ENCODE measurements around the gene KCNJ6.

The KCNJ6 gene

DNA sequence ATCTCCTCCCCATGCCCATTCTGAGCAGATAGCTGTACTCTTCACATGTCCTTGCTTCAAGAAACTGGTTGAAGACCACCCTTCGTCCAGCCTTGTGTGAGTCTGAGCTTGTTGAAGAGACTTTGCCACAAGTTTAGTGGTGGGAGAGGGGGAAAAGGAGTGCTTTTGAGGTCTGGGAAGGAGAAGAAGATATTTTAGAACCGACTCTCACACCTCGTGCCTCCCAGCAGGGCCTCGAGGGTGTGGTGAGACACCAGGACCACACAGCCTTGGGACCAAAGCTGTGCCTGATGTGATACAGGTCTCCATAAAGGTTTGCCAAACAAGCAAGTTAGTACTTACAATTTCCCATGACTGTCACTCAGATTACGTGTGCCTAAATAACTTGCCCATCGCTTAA, 347.8 kb downstream of the KCNJ6 start:
- DNase-seq (ENCODE audit: low read depth, low spot score), result no peak
- no peak overlapping the region for H3K4me3 ChIP-seq (ENCODE audit: low read length)

DNA sequence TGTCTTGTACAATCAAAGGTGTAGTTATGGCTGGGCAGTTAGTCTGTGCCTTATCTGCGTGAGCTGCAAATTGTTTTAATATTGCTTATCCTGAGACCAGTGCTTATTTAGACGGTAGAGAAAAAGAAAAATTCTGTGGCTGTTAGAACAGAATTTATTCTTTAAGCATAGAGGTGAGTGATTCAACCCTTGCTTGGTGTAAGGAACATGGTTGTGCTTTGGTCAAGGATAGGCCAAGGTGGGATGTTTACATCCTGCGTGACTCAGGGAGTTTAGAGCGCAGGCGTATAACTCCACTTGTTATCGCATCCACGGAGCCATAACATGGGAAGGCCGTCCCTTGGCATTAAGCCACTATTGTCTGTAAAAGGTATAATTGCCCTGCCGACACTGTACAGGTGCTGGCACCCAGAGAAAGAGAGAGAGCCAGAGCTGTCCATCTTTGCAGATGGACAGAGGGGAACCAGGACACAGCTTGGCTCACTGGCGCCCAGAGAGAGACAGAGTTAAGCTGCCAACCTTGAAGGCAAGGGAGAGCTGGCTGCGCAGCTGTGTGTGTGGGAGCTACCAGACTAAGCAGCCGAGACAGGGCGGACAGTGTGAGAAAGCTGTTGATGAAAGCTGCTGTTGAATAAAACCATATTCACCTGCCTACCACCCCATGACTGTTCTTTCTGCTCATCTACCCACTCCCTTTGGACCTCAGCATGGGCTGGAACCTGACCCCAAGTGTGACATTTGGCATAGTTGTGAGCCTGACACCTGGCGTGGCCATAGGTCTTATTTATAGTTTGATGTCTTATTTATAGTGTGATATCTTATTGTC, 349.3 kb downstream of the KCNJ6 start:
- H3K4me3 ChIP-seq (ENCODE audit: low read length), result no peak overlapping the region
- no peak for DNase-seq (ENCODE audit: low read depth, low spot score)

DNA sequence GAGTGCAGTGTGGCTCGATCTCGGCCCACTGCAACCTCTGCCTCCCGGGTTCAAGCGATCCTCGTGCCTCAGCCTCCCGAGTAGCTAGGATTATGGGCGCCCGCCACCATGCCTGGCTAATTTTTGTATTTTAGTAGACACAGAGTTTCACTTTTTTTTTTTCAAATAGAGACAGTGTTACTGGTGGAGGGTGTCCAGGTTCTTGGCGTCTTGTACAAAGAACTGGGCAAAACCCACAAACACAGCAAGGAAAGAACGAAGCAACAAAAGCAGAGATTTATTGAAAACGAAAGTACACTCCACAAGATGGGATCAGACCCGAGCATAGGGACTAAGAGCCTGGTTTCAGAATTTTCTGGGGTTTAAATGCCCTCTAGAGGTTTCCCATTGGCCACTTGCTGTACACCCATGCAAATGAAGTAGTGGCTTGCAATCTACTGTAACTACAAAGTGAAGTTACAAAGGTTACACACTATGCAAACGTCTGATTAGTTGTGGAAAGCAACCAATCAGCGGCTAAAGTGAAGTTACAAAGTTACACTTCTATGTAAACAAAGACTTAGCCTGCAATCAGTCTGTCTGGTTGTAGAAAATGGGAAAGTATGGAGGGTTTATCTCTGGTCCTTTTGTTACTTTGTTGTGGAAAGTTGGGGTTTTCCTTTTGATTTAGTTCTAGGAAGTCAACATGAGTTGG, 350.6 kb downstream of the KCNJ6 start:
- no peak overlapping the region for H3K4me3 ChIP-seq (ENCODE audit: low read length)
- DNase-seq (ENCODE audit: low read depth, low spot score), result peak; percentile 28

DNA sequence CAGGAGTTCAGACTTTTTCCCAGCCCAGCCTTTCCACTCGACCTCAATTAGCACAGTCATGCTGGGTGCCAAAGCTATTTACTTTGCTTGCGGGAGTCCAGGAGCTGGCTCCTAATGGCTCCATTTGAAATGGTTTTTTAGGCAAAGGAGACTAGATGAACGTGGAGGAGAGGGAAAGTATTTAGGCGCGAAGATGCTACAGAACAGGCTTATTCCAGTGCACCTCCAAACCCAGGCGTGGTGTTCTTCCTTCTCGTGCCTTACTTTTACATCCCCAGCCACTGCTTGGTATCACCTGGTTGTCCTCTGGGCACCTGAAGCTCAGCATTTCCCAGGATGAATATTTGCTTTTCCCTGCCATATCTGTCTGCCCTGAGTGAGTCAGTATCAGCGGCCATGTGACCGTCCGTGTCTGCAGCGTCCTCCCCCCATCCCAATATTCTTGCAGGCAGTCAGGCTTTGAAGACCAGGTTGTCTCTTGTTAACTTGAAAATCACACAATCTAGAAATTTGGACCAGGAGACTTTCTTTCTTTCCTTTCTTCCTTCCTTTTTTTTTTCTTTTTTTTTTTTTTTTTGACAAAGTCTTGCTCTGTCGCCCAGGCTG, 351.2 kb downstream of the KCNJ6 start:
- no peak overlapping the region for H3K4me3 ChIP-seq (ENCODE audit: low read length)
- no peak for DNase-seq (ENCODE audit: low read depth, low spot score)

DNA sequence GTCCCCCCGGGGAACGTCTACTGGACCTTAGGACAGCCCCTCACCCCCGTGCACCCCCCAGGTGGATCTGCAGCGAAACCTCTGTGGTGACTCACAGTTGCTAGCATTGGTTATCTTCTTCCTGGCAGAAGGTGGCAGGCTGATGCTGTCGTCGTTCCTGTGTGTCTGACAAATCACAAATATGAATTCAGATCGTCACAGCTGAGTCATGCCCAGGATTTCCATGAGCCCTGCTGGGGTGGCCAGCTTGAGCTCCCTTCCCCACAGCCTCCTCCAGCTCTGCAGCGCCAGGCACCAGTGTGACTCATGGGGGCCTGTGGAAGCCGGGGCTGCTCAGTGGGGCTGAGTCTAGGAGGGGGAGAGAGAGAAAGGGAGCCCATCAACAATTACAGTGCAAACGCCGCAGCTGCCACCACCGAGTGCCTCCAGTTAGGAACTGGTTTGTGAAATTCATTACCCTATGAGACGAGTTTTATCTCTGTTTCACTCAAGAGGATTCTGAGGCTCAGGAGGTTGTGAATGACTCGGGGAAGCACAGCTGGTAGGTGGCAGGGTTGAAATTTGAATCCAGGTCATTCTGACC, 351.8 kb downstream of the KCNJ6 start:
- peak; percentile 64 for DNase-seq (ENCODE audit: low read depth, low spot score)
- peak overlapping the region; percentile 76 for H3K4me3 ChIP-seq (ENCODE audit: low read length)

DNA sequence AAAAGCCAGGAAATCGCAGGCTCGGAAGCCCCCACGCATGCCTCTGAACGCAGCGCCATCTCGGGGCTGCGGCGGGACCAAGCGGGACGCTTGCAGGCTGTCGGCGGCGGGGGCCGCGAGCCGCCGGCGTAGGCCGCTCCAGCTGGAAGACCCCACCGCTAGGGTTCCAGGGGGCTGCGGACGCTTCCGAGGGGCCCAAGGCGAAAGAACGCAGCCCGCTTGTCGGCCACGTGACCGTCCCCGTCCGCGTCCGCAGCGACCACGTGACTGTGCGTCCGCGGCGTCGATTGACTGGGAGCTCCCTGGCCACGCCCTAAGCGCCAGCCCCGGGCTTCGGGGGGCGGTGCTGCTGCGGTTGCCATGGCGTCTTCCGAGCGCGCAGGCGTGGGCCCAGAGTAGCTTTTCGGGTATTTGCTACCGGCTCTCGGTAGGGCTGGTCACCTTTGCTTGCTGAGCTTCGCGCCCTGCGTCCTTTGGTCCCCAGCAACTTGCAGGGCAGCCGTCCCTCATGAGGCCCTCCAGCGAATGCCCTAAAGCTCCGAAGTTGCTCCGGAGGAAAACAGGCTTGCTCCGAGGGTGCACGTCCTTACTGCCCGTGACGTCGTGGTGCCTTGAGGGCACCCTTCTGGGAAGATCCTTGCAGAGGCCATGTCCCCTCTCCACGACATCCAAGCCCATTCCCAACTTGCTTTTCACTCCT, 352.5 kb downstream of the KCNJ6 start:
- DNase-seq (ENCODE audit: low read depth, low spot score), result peak; percentile 89
- H3K4me3 ChIP-seq (ENCODE audit: low read length), result peak overlapping the region; percentile 76

DNA sequence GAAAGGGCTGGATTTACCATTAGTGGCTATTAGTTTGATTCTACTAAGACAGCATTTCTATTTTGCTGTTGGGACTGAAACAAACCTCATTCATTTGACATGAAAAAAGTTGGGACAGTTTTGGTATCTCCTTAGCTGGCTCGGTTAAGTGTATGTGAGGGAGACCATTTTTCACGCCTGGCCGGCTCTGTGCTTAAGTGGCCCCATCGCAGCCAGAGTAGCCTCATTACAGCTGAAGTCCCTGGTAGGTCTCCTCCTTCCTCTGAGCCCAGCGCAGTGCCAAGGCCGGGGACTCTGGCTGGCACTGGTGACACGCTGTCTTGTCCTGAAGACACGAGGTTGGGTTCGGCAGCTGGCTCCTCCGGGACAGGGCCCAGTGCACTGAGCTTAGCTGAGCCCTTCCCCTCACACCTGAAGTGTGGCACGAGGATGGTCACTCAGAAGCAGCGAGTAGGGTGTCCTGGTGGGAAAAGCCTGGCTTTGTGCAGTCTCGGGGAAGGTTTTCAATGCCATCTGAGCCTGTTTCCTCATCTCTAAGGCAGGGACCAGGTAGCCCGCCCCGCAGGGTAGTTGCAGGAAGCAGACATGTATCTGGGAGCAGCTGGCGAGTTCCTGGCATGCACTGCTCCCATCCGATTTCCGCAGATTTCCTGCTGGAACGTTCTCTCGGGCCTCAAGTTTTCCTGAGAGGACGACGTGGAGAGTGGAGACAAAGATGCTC, 353.2 kb downstream of the KCNJ6 start:
- no peak for DNase-seq (ENCODE audit: low read depth, low spot score)
- H3K4me3 ChIP-seq (ENCODE audit: low read length), result peak overlapping the region; percentile 76

DNA sequence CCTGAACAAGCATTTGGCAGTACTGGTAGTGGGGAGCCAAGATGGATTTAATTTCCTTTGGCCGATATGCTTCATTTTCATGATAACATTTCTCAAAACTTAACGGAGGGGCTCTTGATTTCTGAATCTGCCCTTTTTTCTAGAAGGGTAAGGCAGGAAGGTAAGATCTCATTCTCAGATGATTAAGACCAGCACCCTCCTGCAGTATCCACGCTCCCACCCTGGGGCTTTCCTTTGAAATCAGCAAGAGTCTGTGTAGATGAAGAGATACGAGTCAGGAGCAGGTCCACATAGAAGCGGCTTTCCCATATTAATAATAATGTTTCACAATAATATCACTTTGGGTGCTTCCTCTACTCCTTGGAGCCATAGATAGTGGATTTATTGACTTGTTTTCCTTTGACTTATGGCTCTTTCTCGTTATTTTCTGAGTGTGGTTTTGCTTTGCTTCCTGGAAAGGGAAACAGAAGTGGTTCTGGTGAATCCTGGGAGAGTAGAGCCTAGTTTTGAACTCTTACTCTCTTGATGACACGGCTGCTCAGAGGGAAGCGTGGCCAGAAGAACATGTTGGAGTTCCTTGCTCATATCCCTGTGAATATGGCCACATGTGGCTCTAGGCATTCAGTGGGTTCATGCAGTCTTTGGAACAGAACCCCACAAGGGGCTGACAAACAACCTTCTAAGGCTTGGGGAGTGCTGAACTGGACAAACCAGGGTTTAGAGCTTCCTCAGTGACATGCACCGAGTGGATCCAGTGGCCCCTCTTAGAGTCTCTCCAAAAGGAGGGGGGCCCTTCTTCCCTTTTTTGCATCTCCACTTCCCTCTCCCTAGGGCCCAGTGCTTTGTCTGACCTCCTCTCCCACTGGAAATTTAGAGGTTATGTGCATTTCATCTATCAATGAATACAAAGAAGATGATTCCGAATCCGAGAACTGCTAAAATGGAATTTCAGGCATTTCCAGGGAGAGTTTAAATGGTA, 354.0 kb downstream of the KCNJ6 start:
- no peak for DNase-seq (ENCODE audit: low read depth, low spot score)
- H3K4me3 ChIP-seq (ENCODE audit: low read length), result no peak overlapping the region

DNA sequence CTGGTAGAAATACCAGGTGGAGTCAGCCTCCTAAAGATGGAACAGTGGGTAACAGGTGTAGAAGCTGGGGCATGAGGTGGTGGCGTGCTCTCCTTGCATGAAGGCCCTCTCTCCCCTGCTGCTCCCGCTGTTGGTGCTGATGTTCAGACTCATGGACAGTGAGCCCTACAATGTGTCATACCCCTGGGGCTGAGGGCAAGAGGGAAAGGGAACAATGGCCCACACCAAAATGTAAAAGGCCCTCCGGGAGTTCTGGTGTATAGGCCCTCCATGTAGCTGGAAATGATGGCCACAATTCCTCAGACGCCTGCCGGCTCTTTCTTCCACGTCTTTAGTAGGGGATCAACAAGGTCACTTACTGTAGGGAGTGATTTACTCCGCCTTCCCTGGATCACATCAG, 354.8 kb downstream of the KCNJ6 start:
- DNase-seq (ENCODE audit: low read depth, low spot score), result no peak
- no peak overlapping the region for H3K4me3 ChIP-seq (ENCODE audit: low read length)

DNA sequence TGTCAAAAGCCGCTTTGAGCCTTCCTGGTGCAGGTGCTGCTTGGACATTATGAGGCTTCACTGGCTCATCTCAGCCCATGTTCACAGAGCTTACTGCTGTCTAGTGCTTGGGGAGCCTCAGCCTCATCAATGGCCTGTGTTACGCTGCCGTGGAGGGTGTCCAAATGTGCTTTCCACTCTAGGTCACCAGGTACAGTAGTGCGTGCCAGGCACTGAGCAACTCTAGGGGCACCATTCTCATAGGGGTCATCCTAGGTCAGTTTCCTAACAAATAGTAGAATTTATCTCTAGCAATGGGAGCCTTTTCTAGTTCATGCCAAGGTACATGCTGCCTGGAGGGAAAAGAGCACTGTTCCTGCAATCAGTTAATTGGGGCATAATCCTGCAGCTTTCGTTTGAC, 355.9 kb downstream of the KCNJ6 start:
- no peak overlapping the region for H3K4me3 ChIP-seq (ENCODE audit: low read length)
- DNase-seq (ENCODE audit: low read depth, low spot score), result no peak

DNA sequence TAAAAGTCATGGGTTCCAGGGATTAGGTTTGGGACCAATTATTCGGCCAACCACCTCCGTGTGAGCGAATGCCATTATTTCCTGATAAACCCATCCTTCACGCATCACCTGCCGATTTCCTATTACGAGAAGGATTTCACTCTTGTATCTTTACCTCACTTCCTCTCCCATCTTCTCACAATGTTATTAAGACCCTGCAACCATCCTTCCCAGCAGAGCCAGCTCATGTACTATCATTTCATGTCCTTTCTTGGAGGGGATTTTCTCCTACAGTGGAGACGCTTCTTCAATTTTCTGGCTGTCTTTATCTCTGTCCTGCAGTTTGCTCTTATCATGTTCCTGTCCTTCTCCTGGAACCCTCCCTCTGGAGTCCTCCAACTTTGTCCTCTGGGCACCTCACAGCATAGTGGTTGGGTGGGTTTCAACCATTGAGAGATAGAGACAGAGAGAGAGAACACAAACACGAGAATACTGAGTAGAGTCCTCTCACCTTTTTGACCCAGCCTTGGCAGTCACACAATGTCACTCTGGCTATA, 357.5 kb downstream of the KCNJ6 start:
- no peak for DNase-seq (ENCODE audit: low read depth, low spot score)
- no peak overlapping the region for H3K4me3 ChIP-seq (ENCODE audit: low read length)

Measured in Jurkat, Clone E6-1 (cell line).